HEK293T (cell line): ENCODE data around the gene CCDC33.

Experiments used
- ARNT ChIP-seq: fragments of 450-650 bp; IDR thresholded peaks from 2 replicates; pipeline ENCODE4 v1.6.1; 2017; ENCODE audit warnings: mild to moderate bottlenecking
- CTBP1 ChIP-seq: fragments of 450-650 bp; IDR thresholded peaks from 2 replicates; pipeline ENCODE4 v1.6.1; 2016; ENCODE audit warnings: borderline replicate concordance
- ELF4 ChIP-seq: fragments of 450-650 bp; IDR thresholded peaks from 2 replicates; pipeline ENCODE4 v1.6.1; 2017; ENCODE audit warnings: antibody characterized with exemption
- FOXA1 ChIP-seq: fragments of 450-650 bp; IDR thresholded peaks from 2 replicates; pipeline ENCODE4 v1.6.1; 2016; ENCODE audit warnings: mild to moderate bottlenecking
- FOXK2 ChIP-seq: fragments of 450-650 bp; IDR thresholded peaks from 2 replicates; pipeline ENCODE4 v1.6.1; 2016; ENCODE audit warnings: mild to moderate bottlenecking
- HDGF ChIP-seq: fragments of 450-650 bp; IDR thresholded peaks from 2 replicates; pipeline ENCODE4 v1.6.1; 2017; ENCODE audit warnings: antibody characterized with exemption, borderline replicate concordance
- LEF1 ChIP-seq: fragments of 450-650 bp; IDR thresholded peaks from 2 replicates; pipeline ENCODE4 v1.6.1; 2017; ENCODE audit warnings: mild to moderate bottlenecking, borderline replicate concordance
- NFRKB ChIP-seq: fragments of 450-650 bp; IDR thresholded peaks from 2 replicates; pipeline ENCODE4 v1.6.1; 2016; ENCODE audit warnings: mild to moderate bottlenecking, moderate library complexity
- SP1 ChIP-seq: fragments of 450-650 bp; IDR thresholded peaks from 2 replicates; pipeline ENCODE4 v1.6.1; 2017
- TARDBP ChIP-seq: fragments of 450-650 bp; IDR thresholded peaks from 2 replicates; pipeline ENCODE4 v1.6.1; 2016

DNA sequence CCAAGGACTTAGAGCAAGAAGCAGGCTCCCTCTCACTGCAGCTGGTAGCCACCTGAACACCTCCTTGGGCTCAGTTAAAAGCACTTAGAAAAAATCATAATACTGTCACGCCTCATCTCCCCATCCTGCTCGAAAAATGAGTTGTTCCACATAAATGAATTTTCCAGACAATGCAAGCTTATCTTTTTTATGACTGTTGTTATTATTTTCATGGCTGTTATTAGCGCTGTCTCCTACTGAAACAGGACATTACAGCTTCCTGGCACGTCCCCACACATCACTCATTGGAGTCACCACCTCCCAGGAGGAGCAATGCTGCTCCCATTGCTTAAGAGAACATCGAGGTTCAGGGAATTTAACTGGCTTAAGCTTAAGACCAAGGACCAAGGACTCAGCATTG lies 26.5 kb downstream of the CCDC33 start:
- TF ChIP-seq ARNT (no peak), ELF4 (no peak), SP1 (no peak), FOXA1 (no peak), NFRKB (no peak), CTBP1 (no peak), HDGF (no peak), FOXK2 (no peak), LEF1 (no peak), TARDBP (no peak)
